ENCODE measurements around the gene MAP2K4.

MAP2K4 gene

DNA sequence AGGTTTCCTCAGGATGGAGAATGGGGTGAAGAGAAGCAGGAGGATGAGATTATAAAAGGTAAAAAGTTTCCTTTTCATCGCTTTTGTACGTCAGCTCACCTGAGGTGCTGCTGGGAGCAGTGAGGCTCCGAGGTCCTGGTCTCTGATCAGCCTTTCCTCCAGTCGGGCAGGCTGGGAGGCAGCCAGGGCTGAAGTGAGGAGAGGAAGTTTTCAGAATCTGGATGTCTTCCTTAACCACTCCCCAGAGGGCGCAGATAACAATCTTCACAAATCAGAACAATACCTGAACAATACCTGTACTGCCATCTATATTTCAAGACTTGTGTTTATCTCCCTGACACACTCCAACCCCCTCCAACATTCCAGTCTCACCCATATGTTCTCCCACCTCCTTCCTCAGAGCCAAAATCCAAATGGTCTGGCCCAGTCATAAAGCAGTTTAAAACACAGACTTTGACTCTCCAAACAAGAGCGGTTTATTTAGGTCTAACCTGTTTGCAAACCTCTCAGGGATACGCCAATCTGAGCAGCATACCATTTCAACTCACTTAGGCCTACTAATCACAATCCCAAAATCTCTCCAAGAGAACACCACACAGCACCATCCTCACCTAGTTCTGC is 30.2 kb upstream of the MAP2K4 start:
- no peak overlapping the region for H3K4me3 ChIP-seq (ENCODE audit: low read length)
- TF ChIP-seq, protein P1, sequence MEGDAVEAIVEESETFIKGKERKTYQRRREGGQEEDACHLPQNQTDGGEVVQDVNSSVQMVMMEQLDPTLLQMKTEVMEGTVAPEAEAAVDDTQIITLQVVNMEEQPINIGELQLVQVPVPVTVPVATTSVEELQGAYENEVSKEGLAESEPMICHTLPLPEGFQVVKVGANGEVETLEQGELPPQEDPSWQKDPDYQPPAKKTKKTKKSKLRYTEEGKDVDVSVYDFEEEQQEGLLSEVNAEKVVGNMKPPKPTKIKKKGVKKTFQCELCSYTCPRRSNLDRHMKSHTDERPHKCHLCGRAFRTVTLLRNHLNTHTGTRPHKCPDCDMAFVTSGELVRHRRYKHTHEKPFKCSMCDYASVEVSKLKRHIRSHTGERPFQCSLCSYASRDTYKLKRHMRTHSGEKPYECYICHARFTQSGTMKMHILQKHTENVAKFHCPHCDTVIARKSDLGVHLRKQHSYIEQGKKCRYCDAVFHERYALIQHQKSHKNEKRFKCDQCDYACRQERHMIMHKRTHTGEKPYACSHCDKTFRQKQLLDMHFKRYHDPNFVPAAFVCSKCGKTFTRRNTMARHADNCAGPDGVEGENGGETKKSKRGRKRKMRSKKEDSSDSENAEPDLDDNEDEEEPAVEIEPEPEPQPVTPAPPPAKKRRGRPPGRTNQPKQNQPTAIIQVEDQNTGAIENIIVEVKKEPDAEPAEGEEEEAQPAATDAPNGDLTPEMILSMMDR (conservative IDR thresholded peaks at IDR 0.05; ENCODE audit: low read depth, low read length) = no peak
- no peak for DNase-seq (ENCODE audit: low read depth)

DNA sequence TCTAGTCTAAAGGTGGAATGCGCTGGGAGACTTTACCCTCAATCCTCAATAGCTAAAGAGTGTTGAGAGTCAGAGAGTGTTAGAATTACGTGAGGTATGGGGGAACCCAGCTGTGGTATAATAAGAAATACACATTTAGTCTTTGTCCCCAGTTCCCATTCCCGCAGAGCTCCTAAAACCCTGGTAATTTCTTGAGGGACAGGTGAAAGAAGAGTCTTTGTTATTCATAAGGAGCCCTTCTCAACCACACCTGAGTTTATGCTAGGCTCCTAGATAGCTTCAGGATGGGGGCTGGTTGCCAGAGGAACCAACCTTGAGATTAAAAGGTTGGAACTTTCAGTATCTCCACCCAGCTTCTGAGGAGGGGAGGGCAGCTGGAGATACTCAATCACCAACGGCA is 29.2 kb upstream of the MAP2K4 start:
- H3K4me3 ChIP-seq (ENCODE audit: low read length) = no peak overlapping the region
- DNase-seq (ENCODE audit: low read depth) = no peak
- TF ChIP-seq, protein P1 (conservative IDR thresholded peaks at IDR 0.05; ENCODE audit: low read depth, low read length) = no peak

DNA sequence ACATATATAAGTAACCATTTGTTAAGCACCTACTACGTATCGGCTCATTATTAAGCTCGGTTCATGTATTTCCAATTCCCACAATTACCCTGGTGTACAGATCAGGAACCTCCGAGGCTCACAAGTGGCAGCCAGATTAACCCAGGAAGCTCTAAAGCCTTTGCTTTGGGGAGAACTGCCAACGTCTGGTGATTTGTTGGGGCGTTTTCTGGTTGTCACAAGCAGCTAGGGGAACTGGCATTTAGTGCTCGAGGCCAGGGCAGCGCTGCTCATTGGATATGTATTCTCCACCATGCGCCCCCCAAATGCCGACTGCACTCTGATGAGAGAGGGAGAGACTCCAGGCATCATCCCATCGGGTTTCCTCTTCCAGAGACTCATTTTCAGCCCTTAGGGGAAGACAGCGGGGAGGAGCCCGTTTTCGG is 23.9 kb upstream of the MAP2K4 start:
- TF ChIP-seq, protein P1 (conservative IDR thresholded peaks at IDR 0.05; ENCODE audit: low read depth, low read length) = no peak
- DNase-seq (ENCODE audit: low read depth) = peak; percentile 46
- H3K4me3 ChIP-seq (ENCODE audit: low read length) = peak overlapping the region; percentile 64

DNA sequence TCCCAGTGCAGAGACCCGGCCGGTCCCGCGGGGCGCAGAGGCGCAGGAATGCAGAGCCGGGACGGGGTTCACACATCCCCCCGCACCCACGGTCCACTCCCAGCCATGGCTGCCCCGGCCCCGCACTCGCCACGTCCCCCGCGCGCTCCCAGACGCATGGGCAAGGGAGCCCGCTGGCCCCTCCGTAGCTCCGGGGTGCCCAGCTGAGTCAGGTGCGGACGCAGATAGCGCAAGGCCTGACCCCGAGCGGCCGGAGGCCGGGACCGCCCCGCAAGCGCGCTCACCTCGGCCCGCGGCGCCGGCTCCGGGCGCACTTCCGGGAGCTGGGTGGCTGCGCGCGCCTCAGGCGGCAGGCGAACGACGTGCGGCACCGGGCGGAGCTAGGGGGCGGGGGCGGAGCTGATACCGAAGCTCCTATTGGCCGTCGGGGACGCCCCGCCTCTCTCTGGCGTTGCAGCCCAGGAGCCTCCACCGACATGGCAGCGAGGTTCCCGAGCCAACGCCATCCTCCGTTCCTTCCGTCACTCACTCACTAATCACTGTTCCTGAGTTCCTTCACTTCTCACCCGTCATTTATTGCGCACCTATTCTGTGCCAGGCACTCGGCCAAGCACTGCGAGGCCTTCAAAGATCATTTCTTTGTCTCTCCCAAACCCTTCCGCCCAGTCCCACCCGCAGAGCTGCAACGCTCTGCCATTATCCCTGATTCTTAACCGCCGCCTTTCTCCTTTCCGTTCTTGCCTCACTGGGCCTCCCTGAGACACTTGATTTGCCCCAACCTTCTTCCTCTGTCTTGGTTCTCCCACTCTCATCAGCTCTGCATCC is 23.3 kb upstream of the MAP2K4 start, which contains the start of gene ZNF18:
TSS of gene ZNF18 (minus strand) at position 329 of the 825 bp plus-strand sequence. CDS start 4,646 bp downstream, outside the sequence.
- peak within 1 kb of the TSS; percentile 77 for H3K4me3 ChIP-seq (ENCODE audit: low read length)
- peak; percentile 68 for DNase-seq (ENCODE audit: low read depth)
- TF ChIP-seq, protein P1 (conservative IDR thresholded peaks at IDR 0.05; ENCODE audit: low read depth, low read length) = no peak

DNA sequence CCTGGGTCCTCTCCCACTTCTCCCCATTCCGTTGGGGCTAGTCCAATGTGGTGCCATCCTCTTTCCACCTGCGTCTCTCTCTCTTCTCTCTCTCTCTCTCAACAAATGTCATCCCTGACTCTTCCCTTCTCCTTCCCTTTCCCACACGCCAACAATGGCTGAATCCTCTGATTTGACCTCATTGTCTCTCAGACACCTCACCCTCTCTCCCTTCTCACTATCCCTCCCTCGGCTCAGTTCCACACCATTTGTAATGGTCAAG is 22.8 kb upstream of the MAP2K4 start:
- TF ChIP-seq, protein P1 (conservative IDR thresholded peaks at IDR 0.05; ENCODE audit: low read depth, low read length) = no peak
- no peak for DNase-seq (ENCODE audit: low read depth)

DNA sequence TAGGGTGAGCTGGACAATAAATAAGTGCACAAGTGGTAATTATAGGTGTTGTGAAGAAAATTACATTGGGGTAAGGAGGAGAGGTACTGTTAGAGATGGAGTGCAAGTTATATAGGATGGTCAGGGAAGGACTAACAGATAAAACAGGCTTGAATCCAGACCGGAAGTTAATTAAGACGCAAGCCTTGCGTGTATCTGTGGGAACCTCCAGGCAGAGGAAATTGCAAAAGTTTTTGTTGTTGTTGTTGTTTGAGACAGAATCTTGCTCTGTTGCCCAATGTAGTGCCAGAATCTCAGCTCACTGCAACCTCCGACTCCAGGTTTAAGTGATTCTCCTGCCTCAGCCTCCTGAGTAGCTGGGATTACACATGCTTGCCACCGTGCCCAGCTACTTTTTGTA is 21.0 kb upstream of the MAP2K4 start:
- TF ChIP-seq, protein P1 (conservative IDR thresholded peaks at IDR 0.05; ENCODE audit: low read depth, low read length) = no peak
- no peak overlapping the region for H3K4me3 ChIP-seq (ENCODE audit: low read length)
- no peak for DNase-seq (ENCODE audit: low read depth)

More for the DNA sequence above, 22.8 kb upstream of the MAP2K4 start:
- H3K4me3 ChIP-seq (ENCODE audit: low read length) = peak overlapping the region; percentile 77

DNA sequence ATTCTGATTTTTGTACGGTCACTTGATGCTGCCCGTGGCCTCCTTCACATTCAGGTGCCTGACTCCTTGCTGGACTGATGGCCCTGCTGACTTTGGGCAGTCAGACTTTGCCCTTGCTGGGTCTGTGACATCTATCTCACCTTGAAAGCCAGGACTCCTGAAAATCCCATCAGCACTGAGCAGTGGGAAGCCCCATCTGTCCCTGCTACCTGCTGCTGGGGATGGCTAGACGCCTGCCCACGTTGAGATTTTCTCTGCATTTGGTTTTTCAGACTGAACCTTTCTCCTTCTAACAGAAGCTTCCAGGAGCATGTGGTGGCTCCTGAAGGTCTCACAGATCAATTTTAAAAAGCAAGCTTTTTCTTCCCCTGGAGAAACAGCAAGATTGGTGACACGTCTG is 13.2 kb upstream of the MAP2K4 start:
- TF ChIP-seq, protein P1 (conservative IDR thresholded peaks at IDR 0.05; ENCODE audit: low read depth, low read length) = no peak

More for the DNA sequence above, 13.2 kb upstream of the MAP2K4 start:
- no peak overlapping the region for H3K4me3 ChIP-seq (ENCODE audit: low read length)
- DNase-seq (ENCODE audit: low read depth) = no peak
